ENCODE measurements around the gene SRBD1. TPM values are rescaled to one million over a fixed set of nuclear protein-coding genes. Genes with fewer than 3 reads are reported as not detected.

Gene SRBD1
- total RNA-seq, 1 donor, result 22.4 TPM

GRCh38 chr2:45543257-45543656 is 67.8 kb downstream of the SRBD1 start:
- H3K4me3 ChIP-seq (ENCODE audit: low read depth, low read length), result no peak overlapping the region
- no peak for TF ChIP-seq CTCF (IDR thresholded peaks at IDR 0.05; ENCODE audit: insufficient read depth, low read length)
- no peak for DNase-seq (ENCODE audit: low read depth)

GRCh38 chr2:45542013-45542412 is 69.1 kb downstream of the SRBD1 start:
- TF ChIP-seq CTCF (IDR thresholded peaks at IDR 0.05; ENCODE audit: insufficient read depth, low read length), result no peak
- no peak overlapping the region for H3K4me3 ChIP-seq (ENCODE audit: low read depth, low read length)
- no peak for DNase-seq (ENCODE audit: low read depth)

- no peak for TF ChIP-seq CTCF (IDR thresholded peaks at IDR 0.05; ENCODE audit: insufficient read depth, low read length)
- no peak overlapping the region for H3K4me3 ChIP-seq (ENCODE audit: low read depth, low read length)
- DNase-seq (ENCODE audit: low read depth), result no peak
These were observed 69.6 kb downstream of the SRBD1 start for GRCh38 chr2:45541450-45541849.

GRCh38 chr2:45540942-45541341 is 70.1 kb downstream of the SRBD1 start:
- no peak for TF ChIP-seq CTCF (IDR thresholded peaks at IDR 0.05; ENCODE audit: insufficient read depth, low read length)
- no peak for DNase-seq (ENCODE audit: low read depth)
- H3K4me3 ChIP-seq (ENCODE audit: low read depth, low read length), result no peak overlapping the region

DNA sequence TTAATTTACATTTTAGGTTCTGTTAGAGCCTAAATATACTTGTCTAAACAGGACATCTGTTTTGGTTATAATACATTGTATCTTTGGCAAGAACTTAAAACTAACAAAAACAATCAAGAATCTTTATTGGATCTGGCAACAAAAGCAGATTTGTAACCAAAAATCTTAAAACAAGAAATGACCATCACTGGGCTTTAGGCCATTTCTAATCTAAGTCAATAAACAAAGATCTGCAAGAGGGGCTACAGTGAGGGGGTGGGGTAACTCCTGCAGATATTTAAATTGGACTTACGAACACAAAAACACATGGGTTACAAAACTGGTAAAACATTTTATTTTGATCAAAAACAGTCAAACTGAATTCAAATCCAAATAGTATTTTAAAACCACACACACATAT is 77.3 kb downstream of the SRBD1 start:
- no peak overlapping the region for H3K4me3 ChIP-seq (ENCODE audit: low read depth, low read length)
- peak; percentile 35 for DNase-seq (ENCODE audit: low read depth)
- TF ChIP-seq CTCF (IDR thresholded peaks at IDR 0.05; ENCODE audit: insufficient read depth, low read length), result no peak

- H3K4me3 ChIP-seq (ENCODE audit: low read depth, low read length), result no peak overlapping the region
- no peak for TF ChIP-seq CTCF (IDR thresholded peaks at IDR 0.05; ENCODE audit: insufficient read depth, low read length)
- no peak for DNase-seq (ENCODE audit: low read depth)
These were observed 78.9 kb downstream of the SRBD1 start for GRCh38 chr2:45532181-45532580.

GRCh38 chr2:45524016-45524415 is 87.1 kb downstream of the SRBD1 start:
- no peak for TF ChIP-seq CTCF (IDR thresholded peaks at IDR 0.05; ENCODE audit: insufficient read depth, low read length)
- H3K4me3 ChIP-seq (ENCODE audit: low read depth, low read length), result no peak overlapping the region
- DNase-seq (ENCODE audit: low read depth), result no peak

All from fibroblast of the aortic adventitia (primary cell).